Measurements from ENCODE around the gene NFKBIZ. TPM values are rescaled to one million over a fixed set of nuclear protein-coding genes. Genes with fewer than 3 reads are reported as not detected.

The NFKBIZ gene
- total and polyA plus RNA-seq, 9 of the 15 experiments (the other 6 are each of a cell fraction or from before 2014, with no cell fraction given), result 1.2 to 13.7 (median 5.7) TPM

DNA sequence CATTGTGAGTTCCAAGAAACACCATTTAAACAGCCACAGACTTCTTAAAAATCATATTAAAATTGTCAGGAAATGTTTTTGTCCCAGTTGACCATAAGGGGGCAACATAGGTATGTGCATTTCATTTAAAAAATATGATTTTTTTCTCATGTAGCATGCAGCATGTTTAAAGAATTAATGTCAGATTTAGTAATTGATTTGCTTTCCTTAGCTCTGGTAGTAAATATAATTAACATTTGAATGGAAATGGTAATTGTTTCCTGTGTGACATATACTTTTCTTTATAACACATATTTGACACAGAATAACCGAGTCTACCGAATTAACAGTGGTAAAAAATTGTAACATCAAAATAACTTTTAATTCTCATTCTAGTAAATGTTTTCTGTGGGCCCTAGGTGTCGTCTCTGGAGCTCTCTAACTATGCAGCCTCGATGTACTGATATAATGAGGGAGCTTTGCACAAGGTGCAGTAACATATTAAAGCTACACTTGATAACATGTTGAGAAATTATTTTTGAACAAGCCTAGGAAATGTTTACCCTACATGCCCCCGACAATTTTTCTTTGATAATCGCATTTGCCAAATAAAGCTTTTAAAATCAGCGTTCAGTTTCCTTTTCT, 35.4 kb upstream of the NFKBIZ start (continued):
- no peak for TF ChIP-seq ARID3A (IDR thresholded peaks at IDR 0.05; ENCODE audit: borderline replicate concordance, low read depth, low read length)

DNA sequence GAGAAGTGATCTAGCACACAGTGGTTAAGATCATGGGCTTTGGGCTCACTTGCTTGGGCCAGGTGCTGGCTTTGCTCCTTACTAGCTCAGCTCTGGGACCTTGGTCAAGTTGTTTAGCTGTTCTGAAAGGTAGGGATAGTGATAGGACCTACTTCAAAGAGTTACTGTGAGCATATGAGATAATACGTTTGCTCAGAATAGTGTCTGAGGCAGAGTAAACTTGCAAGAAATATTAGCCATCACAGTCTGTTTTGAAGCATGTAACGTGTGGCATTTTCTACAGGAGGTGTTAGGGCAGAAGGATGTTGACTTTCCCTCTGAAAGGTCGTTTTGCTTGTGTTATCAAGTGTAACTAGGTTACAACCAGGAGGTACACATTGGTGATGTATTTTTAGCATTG, 34.5 kb upstream of the NFKBIZ start:
- Histone ChIP-seq H3K9ac (ENCODE audit: insufficient read depth in 1 of 2, low read depth in 2 of 2, low read length in 2 of 2) (no peak overlapping the region), H3K27me3 (ENCODE audit: control insufficient read depth in 2 of 2, insufficient read depth in 2 of 2, low read length in 2 of 2) (no peaks in the 10 kb centered on the region), H3K4me1 (replicated peaks in 1 of 2; ENCODE audit: control insufficient read depth in 2 of 2, insufficient read depth in 2 of 2, low read length in 2 of 2) (no peaks in the 10 kb centered on the region), H4K20me1 (replicated peaks; ENCODE audit: control insufficient read depth, insufficient read depth, low read length) (no peaks in the 10 kb centered on the region), H3K9me3 (replicated peaks; ENCODE audit: control insufficient read depth, insufficient read depth, low read depth, low read length) (no peaks in the 10 kb centered on the region), H3K9me1 (ENCODE audit: control insufficient read depth, insufficient read depth, low read length) (no peaks in the 10 kb centered on the region), H3K27ac (ENCODE audit: extremely low read depth, low read depth, low read length) (no peak overlapping the region), H3K4me3 (no peak overlapping the region), H3K79me2 (ENCODE audit: control insufficient read depth, insufficient read depth, low read length) (no peaks in the 10 kb centered on the region), H2AFZ (ENCODE audit: low read depth, low read length) (no peak overlapping the region), H3K4me2 (ENCODE audit: insufficient read depth, low read length) (no peak overlapping the region), H3K36me3 (ENCODE audit: control insufficient read depth, insufficient read depth, low read length) (no peaks in the 10 kb centered on the region)
- DNase-seq (ENCODE audit: extremely low read depth in 1 of 4, low spot score in 3 of 4), result no peak
- no peak for FAIRE-seq
- no peak for ATAC-seq
- in situ Hi-C loops (cut with MboI), result loop anchor here (5.0 to 25.0 kb wide), 2 partner anchors 412 to 722 kb away; no protein-coding TSS in a partner anchor
- ChIA-PET CTCF (ENCODE audit: low intra/inter-chr PET ratio) (interaction anchor here (0.6 to 1.6 kb wide), 2 partner anchors 175 to 411 kb away, joined by 4 to 14 read pairs; no protein-coding TSS in a partner anchor), POLR2A (no interaction called here)
- intact Hi-C loops (cut with micrococcal nuclease), result loop anchor here (2.0 to 10.0 kb wide), 2 partner anchors 36 to 150 kb away; no protein-coding TSS in a partner anchor
- BruUV-seq (replicated peaks), result no TSS peak
- WGBS (ENCODE audit: insufficient coverage, low coverage, missing lambda C conversion rate), result 4% methylated on average over 3 of the region's 3 CpGs
- TF ChIP-seq DIDO1 (tag; IDR thresholded peaks at IDR 0.05; ENCODE audit: low read depth), result no peak
- TF ChIP-seq ZFP36 (IDR thresholded peaks at IDR 0.05; ENCODE audit: low read depth, low read length, partially characterized antibody), result no peak
- TF ChIP-seq CAMTA2 (CRISPR knock-in tag; conservative IDR thresholded peaks at IDR 0.05), result no peak
- TF ChIP-seq ZNF445 (CRISPR knock-in tag; IDR thresholded peaks at IDR 0.05; ENCODE audit: low read depth), result no peak
- TF ChIP-seq ZNF668 (CRISPR knock-in tag; IDR thresholded peaks at IDR 0.05), result no peak
- TF ChIP-seq, protein P1, sequence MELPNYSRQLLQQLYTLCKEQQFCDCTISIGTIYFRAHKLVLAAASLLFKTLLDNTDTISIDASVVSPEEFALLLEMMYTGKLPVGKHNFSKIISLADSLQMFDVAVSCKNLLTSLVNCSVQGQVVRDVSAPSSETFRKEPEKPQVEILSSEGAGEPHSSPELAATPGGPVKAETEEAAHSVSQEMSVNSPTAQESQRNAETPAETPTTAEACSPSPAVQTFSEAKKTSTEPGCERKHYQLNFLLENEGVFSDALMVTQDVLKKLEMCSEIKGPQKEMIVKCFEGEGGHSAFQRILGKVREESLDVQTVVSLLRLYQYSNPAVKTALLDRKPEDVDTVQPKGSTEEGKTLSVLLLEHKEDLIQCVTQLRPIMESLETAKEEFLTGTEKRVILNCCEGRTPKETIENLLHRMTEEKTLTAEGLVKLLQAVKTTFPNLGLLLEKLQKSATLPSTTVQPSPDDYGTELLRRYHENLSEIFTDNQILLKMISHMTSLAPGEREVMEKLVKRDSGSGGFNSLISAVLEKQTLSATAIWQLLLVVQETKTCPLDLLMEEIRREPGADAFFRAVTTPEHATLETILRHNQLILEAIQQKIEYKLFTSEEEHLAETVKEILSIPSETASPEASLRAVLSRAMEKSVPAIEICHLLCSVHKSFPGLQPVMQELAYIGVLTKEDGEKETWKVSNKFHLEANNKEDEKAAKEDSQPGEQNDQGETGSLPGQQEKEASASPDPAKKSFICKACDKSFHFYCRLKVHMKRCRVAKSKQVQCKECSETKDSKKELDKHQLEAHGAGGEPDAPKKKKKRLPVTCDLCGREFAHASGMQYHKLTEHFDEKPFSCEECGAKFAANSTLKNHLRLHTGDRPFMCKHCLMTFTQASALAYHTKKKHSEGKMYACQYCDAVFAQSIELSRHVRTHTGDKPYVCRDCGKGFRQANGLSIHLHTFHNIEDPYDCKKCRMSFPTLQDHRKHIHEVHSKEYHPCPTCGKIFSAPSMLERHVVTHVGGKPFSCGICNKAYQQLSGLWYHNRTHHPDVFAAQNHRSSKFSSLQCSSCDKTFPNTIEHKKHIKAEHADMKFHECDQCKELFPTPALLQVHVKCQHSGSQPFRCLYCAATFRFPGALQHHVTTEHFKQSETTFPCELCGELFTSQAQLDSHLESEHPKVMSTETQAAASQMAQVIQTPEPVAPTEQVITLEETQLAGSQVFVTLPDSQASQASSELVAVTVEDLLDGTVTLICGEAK (IDR thresholded peaks at IDR 0.05), result no peak
- TF ChIP-seq, protein P1 (CRISPR knock-in tag; IDR thresholded peaks at IDR 0.05), result no peak
- TF ChIP-seq SP2 (IDR thresholded peaks at IDR 0.05; ENCODE audit: extremely low read depth, low read depth, low read length, poor library complexity, severe bottlenecking), result no peak
